ENCODE data around the gene ALK.

GRCh38 chr2:29527947-29528346 is 393.4 kb downstream of the ALK start:
- no peak for TF ChIP-seq NRF1 (IDR thresholded peaks at IDR 0.05; ENCODE audit: low read depth, low read length)
- no peak for TF ChIP-seq RAD21 (IDR thresholded peaks at IDR 0.05; ENCODE audit: low read length)
